SJCRH30 (cell line): Measurements from ENCODE around the gene APOA5. TPM values are rescaled to one million over a fixed set of nuclear protein-coding genes. Genes with fewer than 3 reads are reported as not detected.

ENCODE experiments used
- DNase-seq, 2 experiments: peaks; one replicate each; pipeline ENCODE4 v3.0.0-alpha.2; 2015 to 2020
- H3K27ac ChIP-seq: fragments of 250-450 bp; sonication (Bioruptor Pico); 2 replicates; pipeline ENCODE4 v1.5.1; 2020; ENCODE audit warnings: mild to moderate bottlenecking, moderate library complexity
- H3K27me3 ChIP-seq: fragments of 250-450 bp; sonication (Bioruptor Pico); 2 replicates; pipeline ENCODE4 v1.5.1; 2020; ENCODE audit warnings: mild to moderate bottlenecking, moderate library complexity
- H3K36me3 ChIP-seq: fragments of 250-450 bp; sonication (Bioruptor Pico); 2 replicates; pipeline ENCODE4 v1.5.1; 2020; ENCODE audit warnings: mild to moderate bottlenecking, moderate library complexity
- H3K4me1 ChIP-seq: fragments of 250-450 bp; sonication (Bioruptor Pico); 2 replicates; pipeline ENCODE4 v1.5.1; 2020; ENCODE audit warnings: mild to moderate bottlenecking, moderate library complexity
- H3K4me3 ChIP-seq: fragments of 250-450 bp; sonication (Bioruptor Pico); 2 replicates; pipeline ENCODE4 v1.5.1; 2020; ENCODE audit warnings: mild to moderate bottlenecking, moderate library complexity
- H3K9me3 ChIP-seq: fragments of 250-450 bp; sonication (Bioruptor Pico); replicated peaks from 2 replicates; pipeline ENCODE4 v1.5.1; 2020; ENCODE audit warnings: mild to moderate bottlenecking, moderate library complexity
- total RNA-seq: library from RNA; depleted of rRNA; stranded (reverse); fragments of >200 nt; shearing (Covaris generic); gene quantifications from 2 replicates; pipeline ENCODE4 v1.2.3, GENCODE V29; 2014

The APOA5 gene
- total RNA-seq, 1 experiment from 2014 or later, result not detected

GRCh38 chr11:116792869-116793771, 1.4 kb upstream of the APOA5 start:
- H3K27me3 ChIP-seq, result no peaks in the 10 kb centered on the region
- DNase-seq, result no peak
- no peak overlapping the region for H3K27ac ChIP-seq
- no peaks in the 10 kb centered on the region for H3K4me1 ChIP-seq
- H3K9me3 ChIP-seq, result no peaks in the 10 kb centered on the region
- peak overlapping the region; percentile 36; the same call in 1 of the 2 replicates for H3K4me3 ChIP-seq
- H3K36me3 ChIP-seq, result no peaks in the 10 kb centered on the region

GRCh38 chr11:116792144-116792868, 627 bp upstream of the APOA5 start:
- no peaks in the 10 kb centered on the region for H3K9me3 ChIP-seq
- DNase-seq, result no peak
- no peak overlapping the region for H3K4me3 ChIP-seq
- no peaks in the 10 kb centered on the region for H3K27me3 ChIP-seq
- H3K4me1 ChIP-seq, result no peaks in the 10 kb centered on the region
- no peak overlapping the region for H3K27ac ChIP-seq
- no peaks in the 10 kb centered on the region for H3K36me3 ChIP-seq

GRCh38 chr11:116791002-116791812, 472 bp downstream of the APOA5 start:
- no peak overlapping the region for H3K27ac ChIP-seq
- H3K9me3 ChIP-seq, result no peaks in the 10 kb centered on the region
- peak; percentile 69 to 74 for DNase-seq
- no peaks in the 10 kb centered on the region for H3K36me3 ChIP-seq
- H3K4me1 ChIP-seq, result peaks cover 8% of the 10 kb centered on the region; the same call in 1 of the 2 replicates
- no peaks in the 10 kb centered on the region for H3K27me3 ChIP-seq
- H3K4me3 ChIP-seq, result peak overlapping the region; percentile 26

GRCh38 chr11:116790167-116791001, 1.3 kb downstream of the APOA5 start:
- no peak overlapping the region for H3K4me3 ChIP-seq

GRCh38 chr11:116788975-116789374, 2.7 kb downstream of the APOA5 start:
- Histone ChIP-seq H3K4me1 (peaks cover 8% of the 10 kb centered on the region; the same call in 1 of the 2 replicates), H3K9me3 (no peaks in the 10 kb centered on the region), H3K4me3 (no peak overlapping the region), H3K27ac (no peak overlapping the region), H3K36me3 (peaks cover 10% of the 10 kb centered on the region), H3K27me3 (no peaks in the 10 kb centered on the region)
- no peak for DNase-seq

More at GRCh38 chr11:116790167-116791001, 1.3 kb downstream of the APOA5 start:
- H3K27me3 ChIP-seq, result no peaks in the 10 kb centered on the region
- no peak for DNase-seq
- peaks cover 8% of the 10 kb centered on the region; the same call in 1 of the 2 replicates for H3K4me1 ChIP-seq
- no peak overlapping the region for H3K27ac ChIP-seq
- no peaks in the 10 kb centered on the region for H3K36me3 ChIP-seq
- no peaks in the 10 kb centered on the region for H3K9me3 ChIP-seq

GRCh38 chr11:116788534-116788933, 3.1 kb downstream of the APOA5 start:
- no peak overlapping the region for H3K27ac ChIP-seq
- peak overlapping the region; percentile 91 for H3K4me3 ChIP-seq
- peaks cover 8% of the 10 kb centered on the region; the same call in 1 of the 2 replicates for H3K4me1 ChIP-seq
- peaks cover 10% of the 10 kb centered on the region for H3K36me3 ChIP-seq
- no peak for DNase-seq
- H3K9me3 ChIP-seq, result no peaks in the 10 kb centered on the region
- no peaks in the 10 kb centered on the region for H3K27me3 ChIP-seq

- peak; percentile 61 to 68 for DNase-seq
- H3K36me3 ChIP-seq, result peaks cover 15% of the 10 kb centered on the region
Measured at GRCh38 chr11:116787786-116788486, 3.7 kb downstream of the APOA5 start, which contains the start of gene ZPR1. Gene ZPR1, minus strand, starts transcription at chr11:116788023. Its CDS starts 33 bp downstream, at chr11:116787990.

GRCh38 chr11:116787436-116787785, 4.3 kb downstream of the APOA5 start:
- H3K4me1 ChIP-seq, result peaks cover 8% of the 10 kb centered on the region; the same call in 1 of the 2 replicates
- no peak for DNase-seq
- peak overlapping the region; percentile 91 for H3K4me3 ChIP-seq
- H3K36me3 ChIP-seq, result peaks cover 20% of the 10 kb centered on the region
- H3K27ac ChIP-seq, result peak overlapping the region; percentile 50
- no peaks in the 10 kb centered on the region for H3K27me3 ChIP-seq
- no peaks in the 10 kb centered on the region for H3K9me3 ChIP-seq

More at GRCh38 chr11:116787786-116788486, 3.7 kb downstream of the APOA5 start, which contains the start of gene ZPR1:
- H3K4me1 ChIP-seq, result peaks cover 8% of the 10 kb centered on the region; the same call in 1 of the 2 replicates
- peak within 1 kb of the TSS; percentile 91 for H3K4me3 ChIP-seq
- no peaks in the 10 kb centered on the region for H3K9me3 ChIP-seq
- no peaks in the 10 kb centered on the region for H3K27me3 ChIP-seq
- H3K27ac ChIP-seq, result peak within 1 kb of the TSS; percentile 50

- peak in 1 of 2 experiments; percentile 20 for DNase-seq
- Histone ChIP-seq H3K27me3 (no peaks in the 10 kb centered on the region), H3K36me3 (peaks cover 22% of the 10 kb centered on the region), H3K4me1 (peaks cover 8% of the 10 kb centered on the region; the same call in 1 of the 2 replicates), H3K4me3 (peak overlapping the region; percentile 91), H3K27ac (no peak overlapping the region; the same call in 1 of the 2 replicates), H3K9me3 (no peaks in the 10 kb centered on the region)
Measured at GRCh38 chr11:116786966-116787365, 4.7 kb downstream of the APOA5 start.

- Histone ChIP-seq H3K36me3 (peaks cover 24% of the 10 kb centered on the region), H3K9me3 (no peaks in the 10 kb centered on the region), H3K4me1 (peaks cover 8% of the 10 kb centered on the region; the same call in 1 of the 2 replicates), H3K27ac (no peak overlapping the region), H3K4me3 (no peak overlapping the region), H3K27me3 (no peaks in the 10 kb centered on the region)
- no peak for DNase-seq
Measured at GRCh38 chr11:116786326-116786725, 5.4 kb downstream of the APOA5 start.

GRCh38 chr11:116782728-116783127, 9.0 kb downstream of the APOA5 start:
- Histone ChIP-seq H3K27ac (no peak overlapping the region), H3K9me3 (no peaks in the 10 kb centered on the region), H3K36me3 (peaks cover 26% of the 10 kb centered on the region), H3K4me3 (no peak overlapping the region), H3K27me3 (no peaks in the 10 kb centered on the region), H3K4me1 (peaks cover 8% of the 10 kb centered on the region; the same call in 1 of the 2 replicates)
- no peak for DNase-seq

- Histone ChIP-seq H3K4me1 (peaks cover 2% of the 10 kb centered on the region; the same call in 1 of the 2 replicates), H3K27ac (no peak overlapping the region), H3K36me3 (peaks cover 16% of the 10 kb centered on the region), H3K4me3 (no peak overlapping the region), H3K27me3 (no peaks in the 10 kb centered on the region), H3K9me3 (no peaks in the 10 kb centered on the region)
- DNase-seq, result no peak
Measured at GRCh38 chr11:116778556-116778955, 13.1 kb downstream of the APOA5 start.

- Histone ChIP-seq H3K27me3 (no peaks in the 10 kb centered on the region), H3K9me3 (no peaks in the 10 kb centered on the region), H3K36me3 (peaks cover 4% of the 10 kb centered on the region), H3K4me1 (peaks cover 3% of the 10 kb centered on the region; the same call in 1 of the 2 replicates), H3K27ac (no peak overlapping the region), H3K4me3 (no peak overlapping the region)
- DNase-seq, result no peak
Measured at GRCh38 chr11:116777056-116777455, 14.6 kb downstream of the APOA5 start.
